Ishikawa (cell line): Measurements from ENCODE around the gene PIEZO2.

Experiments
- CEBPB ChIP-seq: IDR thresholded peaks from 2 replicates; pipeline ENCODE4 v1.6.1; 2012
- CREB1 ChIP-seq: IDR thresholded peaks from 2 replicates; pipeline ENCODE4 v1.6.1; 2012; ENCODE audit warnings: low read depth
- EGR1 ChIP-seq: IDR thresholded peaks from 2 replicates; pipeline ENCODE4 v1.6.1; 2012
- EP300 ChIP-seq: IDR thresholded peaks from 2 replicates; pipeline ENCODE4 v1.6.1; 2012; ENCODE audit warnings: borderline replicate concordance
- FOXM1 ChIP-seq: IDR thresholded peaks from 2 replicates; pipeline ENCODE4 v1.6.1; 2012; ENCODE audit warnings: low read depth, borderline replicate concordance
- NFIC ChIP-seq: IDR thresholded peaks from 2 replicates; pipeline ENCODE4 v1.6.1; 2012
- RAD21 ChIP-seq: IDR thresholded peaks from 2 replicates; pipeline ENCODE4 v1.6.1; 2012; ENCODE audit warnings: low read depth
- TAF1 ChIP-seq: IDR thresholded peaks from 2 replicates; pipeline ENCODE4 v1.6.1; 2012; ENCODE audit warnings: low read depth, mild to moderate bottlenecking
- TCF12 ChIP-seq: IDR thresholded peaks from 2 replicates; pipeline ENCODE4 v1.6.1; 2012; ENCODE audit warnings: low read depth
- TEAD4 ChIP-seq: IDR thresholded peaks from 2 replicates; pipeline ENCODE4 v1.6.1; 2012
- YY1 ChIP-seq: IDR thresholded peaks from 2 replicates; pipeline ENCODE4 v1.6.1; 2012; ENCODE audit warnings: low read depth
- ZBTB7A ChIP-seq: IDR thresholded peaks from 2 replicates; pipeline ENCODE4 v1.6.1; 2012; ENCODE audit warnings: low read depth
- TF ChIP-seq, protein P1 (sequence below): IDR thresholded peaks from 2 replicates; pipeline ENCODE4 v1.6.1; 2012; ENCODE audit warnings: low read depth, mild to moderate bottlenecking
- TF ChIP-seq, protein P2 (sequence below): IDR thresholded peaks from 2 replicates; pipeline ENCODE4 v1.6.1; 2012
- TF ChIP-seq, protein P3 (sequence below): IDR thresholded peaks from 2 replicates; pipeline ENCODE4 v1.6.1; 2012

PIEZO2 gene

DNA sequence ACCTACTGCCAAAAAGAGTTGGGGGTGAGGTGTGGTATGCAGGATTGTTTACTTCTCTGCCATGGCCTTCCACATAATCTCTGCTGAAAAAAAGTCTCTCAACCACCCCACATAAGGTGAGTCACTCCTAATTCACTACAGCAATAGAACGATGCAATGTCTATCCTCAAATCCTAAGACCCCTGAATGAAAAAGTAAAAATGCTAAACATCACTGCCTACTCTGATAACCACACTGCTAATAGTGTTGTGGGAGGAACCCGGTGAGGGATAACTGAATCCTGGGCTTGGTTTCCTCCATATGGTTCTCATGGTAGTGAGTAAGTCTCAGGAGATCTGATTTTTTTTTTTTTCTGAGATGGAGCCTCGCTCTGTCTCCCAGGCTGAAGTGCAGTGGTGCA, 252.5 kb downstream of the PIEZO2 start:
- TF ChIP-seq FOXM1 (no peak), RAD21 (no peak), TCF12 (no peak), EP300 (no peak), TAF1 (no peak), YY1 (no peak), ZBTB7A (no peak), TEAD4 (no peak)
- TF ChIP-seq, protein P1, sequence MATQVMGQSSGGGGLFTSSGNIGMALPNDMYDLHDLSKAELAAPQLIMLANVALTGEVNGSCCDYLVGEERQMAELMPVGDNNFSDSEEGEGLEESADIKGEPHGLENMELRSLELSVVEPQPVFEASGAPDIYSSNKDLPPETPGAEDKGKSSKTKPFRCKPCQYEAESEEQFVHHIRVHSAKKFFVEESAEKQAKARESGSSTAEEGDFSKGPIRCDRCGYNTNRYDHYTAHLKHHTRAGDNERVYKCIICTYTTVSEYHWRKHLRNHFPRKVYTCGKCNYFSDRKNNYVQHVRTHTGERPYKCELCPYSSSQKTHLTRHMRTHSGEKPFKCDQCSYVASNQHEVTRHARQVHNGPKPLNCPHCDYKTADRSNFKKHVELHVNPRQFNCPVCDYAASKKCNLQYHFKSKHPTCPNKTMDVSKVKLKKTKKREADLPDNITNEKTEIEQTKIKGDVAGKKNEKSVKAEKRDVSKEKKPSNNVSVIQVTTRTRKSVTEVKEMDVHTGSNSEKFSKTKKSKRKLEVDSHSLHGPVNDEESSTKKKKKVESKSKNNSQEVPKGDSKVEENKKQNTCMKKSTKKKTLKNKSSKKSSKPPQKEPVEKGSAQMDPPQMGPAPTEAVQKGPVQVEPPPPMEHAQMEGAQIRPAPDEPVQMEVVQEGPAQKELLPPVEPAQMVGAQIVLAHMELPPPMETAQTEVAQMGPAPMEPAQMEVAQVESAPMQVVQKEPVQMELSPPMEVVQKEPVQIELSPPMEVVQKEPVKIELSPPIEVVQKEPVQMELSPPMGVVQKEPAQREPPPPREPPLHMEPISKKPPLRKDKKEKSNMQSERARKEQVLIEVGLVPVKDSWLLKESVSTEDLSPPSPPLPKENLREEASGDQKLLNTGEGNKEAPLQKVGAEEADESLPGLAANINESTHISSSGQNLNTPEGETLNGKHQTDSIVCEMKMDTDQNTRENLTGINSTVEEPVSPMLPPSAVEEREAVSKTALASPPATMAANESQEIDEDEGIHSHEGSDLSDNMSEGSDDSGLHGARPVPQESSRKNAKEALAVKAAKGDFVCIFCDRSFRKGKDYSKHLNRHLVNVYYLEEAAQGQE: no peak
- TF ChIP-seq, protein P2, sequence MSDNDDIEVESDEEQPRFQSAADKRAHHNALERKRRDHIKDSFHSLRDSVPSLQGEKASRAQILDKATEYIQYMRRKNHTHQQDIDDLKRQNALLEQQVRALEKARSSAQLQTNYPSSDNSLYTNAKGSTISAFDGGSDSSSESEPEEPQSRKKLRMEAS: no peak

DNA sequence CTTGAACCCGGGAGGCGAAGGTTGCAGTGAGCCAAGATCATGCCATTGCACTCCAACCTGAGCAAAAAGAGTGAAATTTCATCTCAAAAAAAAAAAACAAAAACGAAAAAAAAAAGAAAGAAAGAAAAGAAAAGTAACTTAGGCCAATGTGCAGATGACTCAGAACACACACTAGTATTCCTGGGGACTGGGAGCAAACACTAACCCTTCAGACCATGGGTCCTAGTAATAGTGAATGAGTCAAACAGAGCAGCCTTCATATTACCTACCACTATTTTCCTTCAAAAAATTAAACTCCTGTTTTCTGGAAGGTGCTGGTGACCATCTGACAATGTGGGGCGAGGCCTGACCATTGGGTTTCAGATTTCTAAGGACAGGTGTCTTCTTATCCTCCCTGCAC, 253.4 kb downstream of the PIEZO2 start:
- TF ChIP-seq, protein P2: no peak
- TF ChIP-seq, protein P1: no peak
- TF ChIP-seq YY1 (no peak), RAD21 (no peak), CEBPB (no peak), TAF1 (no peak)

DNA sequence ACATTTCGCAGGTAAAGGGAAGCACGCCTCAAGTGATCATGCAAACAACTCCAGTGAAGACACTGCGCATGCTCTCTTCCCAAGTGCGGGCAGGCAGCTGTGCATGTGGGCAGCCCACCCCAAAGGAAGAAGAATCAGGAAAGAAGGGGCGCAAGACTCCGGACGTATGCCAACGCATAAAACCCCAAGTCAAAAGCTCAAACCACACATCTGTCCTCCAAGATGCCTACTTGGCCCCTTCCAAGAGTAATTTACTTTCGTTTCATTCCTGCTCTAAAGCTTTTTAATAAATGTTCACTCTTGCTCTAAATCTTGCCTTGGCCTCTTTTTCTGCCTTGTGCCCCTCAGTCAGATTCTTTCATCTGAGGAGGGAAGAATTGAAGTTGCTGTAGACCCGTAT, 254.9 kb downstream of the PIEZO2 start:
- TF ChIP-seq NFIC (no peak), EGR1 (no peak), TEAD4 (no peak), EP300 (no peak), CEBPB (no peak), YY1 (no peak), TCF12 (no peak), CREB1 (no peak), ZBTB7A (no peak), TAF1 (no peak), RAD21 (no peak)
- TF ChIP-seq, protein P2: no peak
- TF ChIP-seq, protein P1: no peak
- TF ChIP-seq, protein P3, sequence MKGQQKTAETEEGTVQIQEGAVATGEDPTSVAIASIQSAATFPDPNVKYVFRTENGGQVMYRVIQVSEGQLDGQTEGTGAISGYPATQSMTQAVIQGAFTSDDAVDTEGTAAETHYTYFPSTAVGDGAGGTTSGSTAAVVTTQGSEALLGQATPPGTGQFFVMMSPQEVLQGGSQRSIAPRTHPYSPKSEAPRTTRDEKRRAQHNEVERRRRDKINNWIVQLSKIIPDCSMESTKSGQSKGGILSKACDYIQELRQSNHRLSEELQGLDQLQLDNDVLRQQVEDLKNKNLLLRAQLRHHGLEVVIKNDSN: no peak

DNA sequence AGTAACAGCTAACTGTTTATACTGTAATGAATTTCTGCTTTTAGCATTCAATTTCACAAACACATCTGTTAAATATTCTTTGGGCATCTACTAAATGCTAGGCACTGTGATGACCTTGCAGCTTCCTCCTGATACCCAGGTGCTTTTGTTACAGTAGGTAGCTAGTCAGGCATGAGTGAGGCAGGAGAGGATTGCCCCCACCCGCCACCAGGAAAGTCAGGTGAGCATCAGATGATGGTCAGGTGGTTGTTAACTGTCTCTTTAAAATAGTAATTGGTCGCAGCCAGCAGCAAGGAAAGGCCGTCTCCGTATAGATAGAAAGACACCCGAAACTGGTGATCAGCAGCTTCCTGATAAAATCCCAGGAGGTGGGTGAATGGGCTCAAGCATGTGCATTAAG, 255.6 kb downstream of the PIEZO2 start:
- TF ChIP-seq TEAD4 (no peak), NFIC (no peak), EGR1 (no peak), CREB1 (no peak), ZBTB7A (no peak), YY1 (no peak), FOXM1 (no peak), EP300 (no peak), RAD21 (no peak), CEBPB (no peak), TAF1 (no peak)
- TF ChIP-seq, protein P3: no peak
- TF ChIP-seq, protein P2: no peak
- TF ChIP-seq, protein P1: no peak
